ENCODE data around the gene TNFAIP8L1. TPM values are rescaled to one million over a fixed set of nuclear protein-coding genes. Genes with fewer than 3 reads are reported as not detected.

The TNFAIP8L1 gene
- total and polyA plus RNA-seq, 2 of the 8 experiments (the other 6 are each of a cell fraction or from before 2014, with no cell fraction given), result 3.2 to 6.1 TPM

- TF ChIP-seq HDAC2 (IDR thresholded peaks at IDR 0.05; ENCODE audit: borderline replicate concordance in 1 of 2, low read depth in 2 of 2, low read length in 2 of 2) (no peak), SUZ12 (IDR thresholded peaks at IDR 0.05; ENCODE audit: low read length) (no peak), EP300 (IDR thresholded peaks at IDR 0.05; ENCODE audit: borderline replicate concordance in 1 of 2, low read depth in 2 of 2, low read length in 2 of 2) (no peak), CEBPB (IDR thresholded peaks at IDR 0.05; ENCODE audit: low read depth, low read length) (no peak), JUND (IDR thresholded peaks at IDR 0.05; ENCODE audit: low read length) (no peak), USF2 (IDR thresholded peaks at IDR 0.05; ENCODE audit: low read length) (no peak), MAFK (IDR thresholded peaks at IDR 0.05; ENCODE audit: low read depth, low read length) (no peak), ATF3 (IDR thresholded peaks at IDR 0.05; ENCODE audit: insufficient read depth, low read depth, low read length) (no peak), CHD1 (IDR thresholded peaks at IDR 0.05; ENCODE audit: low read depth, low read length) (no peak), RBBP5 (IDR thresholded peaks at IDR 0.05; ENCODE audit: borderline replicate concordance, low read depth, low read length) (no peak)
Observed at GRCh38 chr19:4693471-4694121, 54.3 kb downstream of the TNFAIP8L1 start (continued).
